HepG2 (cell line): ENCODE measurements around the gene GAS2L1. TPM values are rescaled to one million over a fixed set of nuclear protein-coding genes. Genes with fewer than 3 reads are reported as not detected.

Source experiments
- CREM ChIP-seq, 2 experiments: sonication (generic) in 1 of 2; formaldehyde crosslinking in 1 of 2; IDR thresholded peaks; 2 replicates each; pipeline versions ENCODE4 v1.4.0 to v1.6.1; 2016 to 2020; ENCODE audit warnings: antibody characterized with exemption in 1 of 2, mild to moderate bottlenecking in 1 of 2, missing genetic modification reagents in 1 of 2
- FOSL2 ChIP-seq: sonication (generic); formaldehyde crosslinking; IDR thresholded peaks from 2 replicates; pipeline ENCODE4 v1.4.0; 2020; ENCODE audit warnings: missing genetic modification reagents
- KLF9 ChIP-seq: IDR thresholded peaks from 2 replicates; pipeline ENCODE4 v1.6.1; 2016; ENCODE audit warnings: low read depth
- MLLT10 ChIP-seq: sonication (generic); formaldehyde crosslinking; IDR thresholded peaks from 2 replicates; pipeline ENCODE4 v1.4.0; 2020; ENCODE audit warnings: missing genetic modification reagents
- NCOA1 ChIP-seq: sonication (generic); formaldehyde crosslinking; IDR thresholded peaks from 2 replicates; pipeline ENCODE4 v1.9.0; 2021; ENCODE audit warnings: missing genetic modification reagents
- ONECUT2 ChIP-seq: sonication (generic); formaldehyde crosslinking; IDR thresholded peaks from 2 replicates; pipeline ENCODE4 v1.4.0; 2020; ENCODE audit warnings: missing genetic modification reagents
- PATZ1 ChIP-seq: sonication (generic); formaldehyde crosslinking; IDR thresholded peaks from 2 replicates; pipeline ENCODE4 v1.4.0; 2020; ENCODE audit warnings: missing genetic modification reagents
- PPARG ChIP-seq: conservative IDR thresholded peaks from 2 replicates; pipeline ENCODE4 v1.6.1; 2016; ENCODE audit warnings: missing biosample characterization, missing genetic modification reagents
- RAD21 ChIP-seq: fragments of 450-650 bp; formaldehyde crosslinking; IDR thresholded peaks from 2 replicates; pipeline ENCODE4 v1.5.0; 2020; ENCODE audit warnings: mild to moderate bottlenecking
- RAD51 ChIP-seq: fragments of 450-650 bp; IDR thresholded peaks from 2 replicates; pipeline ENCODE4 v1.6.1; 2016; ENCODE audit warnings: borderline replicate concordance
- SAP130 ChIP-seq: IDR thresholded peaks from 2 replicates; pipeline ENCODE4 v1.6.1; 2016; ENCODE audit warnings: low read depth
- SMAD1 ChIP-seq: sonication (generic); formaldehyde crosslinking; IDR thresholded peaks from 2 replicates; pipeline ENCODE4 v1.4.0; 2020; ENCODE audit warnings: missing genetic modification reagents, low read depth, mild to moderate bottlenecking, borderline replicate concordance
- SUZ12 ChIP-seq: fragments of 150-350 bp; IDR thresholded peaks from 2 replicates; pipeline ENCODE4 v1.6.1; 2014; ENCODE audit warnings: low read depth, low read length
- TMF1 ChIP-seq: sonication (generic); formaldehyde crosslinking; IDR thresholded peaks from 2 replicates; pipeline ENCODE4 v1.8.1; 2022; ENCODE audit warnings: low read depth, missing genetic modification reagents
- TOPORS ChIP-seq: sonication (generic); formaldehyde crosslinking; IDR thresholded peaks from 2 replicates; pipeline ENCODE4 v1.8.0; 2023; ENCODE audit warnings: mild to moderate bottlenecking, missing genetic modification reagents
- TRIM22 ChIP-seq: fragments of 450-650 bp; IDR thresholded peaks from 2 replicates; pipeline ENCODE4 v1.6.1; 2017
- YEATS2 ChIP-seq: sonication (generic); formaldehyde crosslinking; IDR thresholded peaks from 2 replicates; pipeline ENCODE4 v1.4.0; 2020; ENCODE audit warnings: missing genetic modification reagents, borderline replicate concordance
- ZBTB42 ChIP-seq: sonication (generic); formaldehyde crosslinking; IDR thresholded peaks from 2 replicates; pipeline ENCODE4 v1.5.0; 2020; ENCODE audit warnings: mild to moderate bottlenecking, missing genetic modification reagents
- ZFX ChIP-seq: sonication (generic); formaldehyde crosslinking; IDR thresholded peaks from 2 replicates; pipeline ENCODE4 v1.4.0; 2020; ENCODE audit warnings: mild to moderate bottlenecking, low read depth, missing genetic modification reagents, moderate library complexity
- ZNF20 ChIP-seq: sonication (generic); formaldehyde crosslinking; IDR thresholded peaks from 2 replicates; pipeline ENCODE4 v1.4.0; 2020; ENCODE audit warnings: mild to moderate bottlenecking, moderate library complexity, missing genetic modification reagents
- ZNF337 ChIP-seq: sonication (generic); formaldehyde crosslinking; IDR thresholded peaks from 2 replicates; pipeline ENCODE4 v1.5.1; 2020; ENCODE audit warnings: missing genetic modification reagents, low read depth, mild to moderate bottlenecking, borderline replicate concordance
- ZNF513 ChIP-seq: sonication (generic); formaldehyde crosslinking; conservative IDR thresholded peaks from 2 replicates; pipeline ENCODE4 v1.5.0; 2020; ENCODE audit warnings: missing genetic modification reagents
- ZNF530 ChIP-seq: sonication (generic); formaldehyde crosslinking; IDR thresholded peaks from 2 replicates; pipeline ENCODE4 v1.5.0; 2020; ENCODE audit warnings: low read depth, mild to moderate bottlenecking, missing genetic modification reagents
- ZNF569 ChIP-seq: sonication (generic); formaldehyde crosslinking; IDR thresholded peaks from 2 replicates; pipeline ENCODE4 v1.5.0; 2020; ENCODE audit warnings: mild to moderate bottlenecking, missing genetic modification reagents, moderate library complexity, borderline replicate concordance
- ZNF605 ChIP-seq: sonication (generic); formaldehyde crosslinking; IDR thresholded peaks from 2 replicates; pipeline ENCODE4 v1.8.0; 2022; ENCODE audit warnings: mild to moderate bottlenecking, missing genetic modification reagents
- ZNF749 ChIP-seq: sonication (generic); formaldehyde crosslinking; IDR thresholded peaks from 2 replicates; pipeline ENCODE4 v1.8.0; 2022; ENCODE audit warnings: mild to moderate bottlenecking, missing genetic modification reagents, moderate library complexity, borderline replicate concordance
- polyA plus RNA-seq, 8 experiments: library from polyadenylated mRNA; depleted of rRNA in 3 of 8; stranded (reverse) in 7 of 8; unstranded in 1 of 8; fragments of >200 nt; fragmentation: Illumina TruSeq in 4 of 8; extraction: Trizol in 4 of 8; gene quantifications; 2 replicates each; pipeline versions ENCODE4 v1.2.1 to v1.2.3, GENCODE V29; 2011 to 2016; ENCODE audit warnings: low read depth in 4 of 8, missing spikeins in 1 of 8, mixed read lengths in 1 of 8; ENCODE audit not compliant: insufficient read depth in 1 of 8
- total RNA-seq, 5 experiments: library from RNA; depleted of rRNA; stranded (reverse); fragments of >200 nt; fragmentation: Illumina TruSeq; extraction: Trizol; gene quantifications; 2 replicates each; pipeline ENCODE4 v1.2.3, GENCODE V29; 2016; ENCODE audit warnings: low read depth in 1 of 5
- TF ChIP-seq, protein P1 (sequence below): sonication (generic); formaldehyde crosslinking; IDR thresholded peaks from 2 replicates; pipeline ENCODE4 v1.4.0; 2020; ENCODE audit warnings: missing genetic modification reagents, mild to moderate bottlenecking, borderline replicate concordance

GAS2L1 gene
- total and polyA plus RNA-seq, 2 of the 13 experiments (the other 11 are each of a cell fraction or from before 2014, with no cell fraction given), result 1.8 to 3.3 TPM

DNA sequence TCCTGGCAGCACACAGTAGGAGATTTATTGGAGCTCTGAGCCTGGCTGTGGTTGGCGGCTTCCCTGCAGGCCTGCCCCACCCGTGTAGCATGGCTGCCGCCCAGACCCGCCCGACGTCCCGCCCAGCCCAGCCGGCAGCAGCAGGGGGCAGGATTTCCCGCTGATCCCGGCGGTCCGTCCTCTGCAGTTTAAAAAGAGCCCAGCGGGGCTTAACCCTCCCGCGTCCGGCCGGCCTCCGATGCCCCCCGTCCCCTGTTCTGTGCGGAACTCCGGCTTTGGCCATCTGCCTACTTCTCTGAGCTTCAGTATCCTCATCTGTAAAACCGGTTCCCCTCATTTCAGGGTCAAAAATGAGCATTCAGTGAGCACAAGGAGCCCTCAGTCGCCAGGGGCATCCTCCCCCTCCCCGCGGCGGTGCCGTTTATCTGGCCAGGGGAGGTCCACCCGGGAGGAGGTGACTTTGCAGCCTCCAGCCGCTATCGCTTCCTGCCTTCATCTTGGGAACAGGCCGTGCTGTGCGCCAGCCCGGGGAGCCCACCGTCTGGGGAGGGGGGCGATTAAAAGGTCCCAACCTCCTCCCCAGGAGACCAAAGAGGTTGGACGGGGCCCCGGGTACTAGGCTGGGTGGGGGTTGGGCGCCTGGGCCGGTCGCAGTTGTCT, at the start of gene GAS2L1 (continued):
- TF ChIP-seq ZNF530 (CRISPR knock-in tag) (no peak), TRIM22 (no peak), ZBTB42 (no peak), ZNF337 (CRISPR knock-in tag) (no peak), ONECUT2 (CRISPR knock-in tag) (no peak), MLLT10 (CRISPR knock-in tag) (no peak), SUZ12 (no peak), ZNF605 (no peak), SAP130 (CRISPR knock-in tag) (peak; percentile 55), ZFX (peak; percentile 45; the same call in 1 of the 2 replicates), SMAD1 (CRISPR knock-in tag) (no peak), ZNF749 (CRISPR knock-in tag) (no peak), RAD51 (no peak), YEATS2 (no peak), CREM (IDR thresholded peaks at IDR 0.05) (no peak), CREM (CRISPR knock-in tag; IDR thresholded peaks at IDR 0.05) (no peak), FOSL2 (CRISPR knock-in tag) (no peak), NCOA1 (no peak), TMF1 (CRISPR knock-in tag) (peak; percentile 24; the same call in 1 of the 2 replicates), PPARG (no peak), KLF9 (CRISPR knock-in tag) (no peak), PATZ1 (peak; percentile 71), TOPORS (CRISPR knock-in tag) (no peak), RAD21 (peak; percentile 79), ZNF513 (CRISPR knock-in tag) (no peak), ZNF20 (CRISPR knock-in tag) (no peak), ZNF569 (no peak)
- TF ChIP-seq, protein P1, sequence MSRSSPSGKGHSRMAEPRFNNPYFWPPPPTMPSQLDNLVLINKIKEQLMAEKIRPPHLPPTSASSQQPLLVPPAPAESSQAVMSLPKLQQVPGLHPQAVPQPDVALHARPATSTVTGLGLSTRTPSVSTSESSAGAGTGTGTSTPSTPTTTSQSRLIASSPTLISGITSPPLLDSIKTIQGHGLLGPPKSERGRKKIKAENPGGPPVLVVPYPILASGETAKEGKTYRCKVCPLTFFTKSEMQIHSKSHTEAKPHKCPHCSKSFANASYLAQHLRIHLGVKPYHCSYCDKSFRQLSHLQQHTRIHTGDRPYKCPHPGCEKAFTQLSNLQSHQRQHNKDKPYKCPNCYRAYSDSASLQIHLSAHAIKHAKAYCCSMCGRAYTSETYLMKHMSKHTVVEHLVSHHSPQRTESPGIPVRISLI (CRISPR knock-in tag), result no peak
